NCI-H69 (cell line): ENCODE measurements around the gene LHX1.

Experiments
- DNase-seq: peaks from one replicate; lab custom pipeline; 2025; lab: John Stamatoyannopoulos, UW

The LHX1 gene

DNA sequence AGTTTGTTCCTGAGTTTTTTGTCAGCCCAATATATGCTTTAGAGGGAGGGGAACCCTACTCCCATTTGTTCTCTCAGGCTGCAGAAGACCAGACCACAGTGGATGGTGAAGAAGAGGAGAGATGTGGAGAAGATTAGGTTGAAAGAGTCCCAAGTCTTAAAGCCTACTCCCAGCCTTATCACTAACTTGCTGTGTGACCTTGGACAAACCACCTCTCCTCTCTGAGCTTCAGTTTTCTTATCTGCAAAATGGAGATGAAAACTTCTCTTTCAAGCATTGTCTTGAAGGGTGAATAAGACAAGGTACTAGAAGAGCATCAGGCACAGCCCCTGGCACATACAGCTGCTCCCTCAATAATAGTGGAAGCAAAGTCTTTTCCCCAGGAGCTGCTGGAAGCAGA, 15.1 kb upstream of the LHX1 start:
- no peak for DNase-seq

DNA sequence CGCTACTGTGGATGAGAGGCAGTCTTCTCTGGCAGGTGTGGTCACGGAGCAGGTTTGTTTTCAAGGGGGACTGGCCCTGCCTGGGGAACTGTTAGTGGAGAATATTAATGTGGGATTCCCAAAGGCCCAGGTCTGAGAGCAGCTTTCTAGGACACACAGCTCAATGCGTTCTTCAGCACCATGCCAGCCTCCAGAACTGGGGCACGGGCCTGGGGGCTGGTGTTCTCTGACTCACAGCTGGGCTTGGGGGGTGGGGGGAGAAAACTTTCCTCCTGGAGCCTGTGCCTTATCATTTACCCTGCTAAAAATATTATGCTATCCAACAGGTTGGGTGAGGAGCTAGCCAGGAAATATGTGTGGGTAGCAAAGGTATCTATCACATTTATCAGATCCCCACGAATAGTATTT, 13.5 kb upstream of the LHX1 start:
- DNase-seq: no peak

DNA sequence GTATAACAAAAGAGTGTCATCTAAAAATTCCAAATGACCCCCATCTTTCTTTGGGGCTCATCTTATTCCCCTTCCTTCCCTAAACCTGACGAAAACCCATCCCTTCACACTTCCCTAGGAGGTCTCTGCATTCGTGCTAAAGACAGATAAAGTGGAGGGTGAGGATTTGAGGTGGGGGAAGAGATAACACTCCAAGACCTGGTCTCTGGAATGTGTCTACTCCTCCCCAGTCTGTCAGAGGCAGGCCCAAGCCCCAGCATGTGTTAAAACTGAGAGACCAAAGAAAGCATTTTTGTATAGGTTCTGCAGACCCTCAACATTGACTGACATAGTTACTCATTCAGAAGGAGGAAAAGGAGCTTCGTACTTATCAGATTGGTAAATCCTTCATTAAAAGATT, 11.0 kb upstream of the LHX1 start:
- DNase-seq: no peak

DNA sequence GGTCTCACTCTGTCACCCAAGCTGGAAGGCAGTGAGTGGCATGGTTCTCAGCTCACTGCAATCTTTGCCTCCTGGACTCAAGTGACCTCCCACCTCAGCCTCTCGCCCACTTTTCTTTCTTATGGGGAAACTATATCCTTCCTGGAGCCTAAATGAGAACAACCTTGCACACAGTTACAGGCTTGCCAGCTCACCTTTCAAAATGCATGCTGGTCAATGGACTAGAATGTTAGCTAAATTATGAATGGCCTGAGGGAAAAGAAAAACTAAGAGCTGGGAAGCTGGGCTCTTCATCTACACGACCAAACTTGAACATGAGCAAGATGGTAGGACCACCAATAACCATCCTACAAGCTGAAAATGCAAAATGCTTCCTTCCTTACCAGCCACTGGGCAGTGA, 10.6 kb upstream of the LHX1 start:
- DNase-seq: no peak

DNA sequence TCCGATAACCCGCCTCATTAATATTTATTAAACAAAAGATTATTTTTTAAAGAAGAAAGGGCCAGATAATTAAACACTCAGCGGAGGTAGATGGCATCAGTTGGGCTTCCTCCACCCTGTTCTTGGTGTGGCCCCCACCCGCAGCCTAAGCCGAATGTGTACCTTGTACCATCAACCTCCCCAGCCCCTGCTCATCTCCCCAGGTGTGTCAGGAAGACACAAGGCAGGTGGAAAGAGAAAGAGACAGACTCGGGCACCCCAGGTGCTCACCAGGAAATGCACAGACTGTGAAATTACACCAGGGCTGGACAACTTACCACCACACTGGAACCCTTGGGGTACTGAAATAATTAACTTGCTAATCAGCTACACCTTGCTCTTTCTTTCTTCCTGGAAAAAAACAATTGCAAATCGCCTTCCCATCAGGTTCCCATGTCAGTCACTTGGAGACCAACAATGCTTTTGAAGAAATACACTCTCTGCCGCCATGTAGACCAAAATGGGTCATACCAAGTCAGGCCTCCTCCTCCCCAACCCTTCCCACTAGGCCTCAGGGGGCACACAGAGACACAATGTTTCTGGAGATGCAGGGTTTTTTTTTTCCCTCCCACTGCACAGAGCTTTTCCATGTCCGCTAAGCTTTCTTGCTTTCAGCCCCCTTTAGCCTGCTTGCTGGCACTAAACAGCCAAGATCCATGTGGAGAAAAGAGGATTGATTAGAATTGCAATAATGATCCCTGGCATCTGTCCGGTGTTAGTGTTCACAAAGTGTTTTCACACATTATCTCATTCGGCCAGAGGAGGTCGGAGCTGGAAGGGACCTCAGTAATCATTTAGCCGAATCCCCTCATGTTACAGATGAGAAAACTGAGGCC, 8.6 kb upstream of the LHX1 start:
- DNase-seq: peak; percentile 29

DNA sequence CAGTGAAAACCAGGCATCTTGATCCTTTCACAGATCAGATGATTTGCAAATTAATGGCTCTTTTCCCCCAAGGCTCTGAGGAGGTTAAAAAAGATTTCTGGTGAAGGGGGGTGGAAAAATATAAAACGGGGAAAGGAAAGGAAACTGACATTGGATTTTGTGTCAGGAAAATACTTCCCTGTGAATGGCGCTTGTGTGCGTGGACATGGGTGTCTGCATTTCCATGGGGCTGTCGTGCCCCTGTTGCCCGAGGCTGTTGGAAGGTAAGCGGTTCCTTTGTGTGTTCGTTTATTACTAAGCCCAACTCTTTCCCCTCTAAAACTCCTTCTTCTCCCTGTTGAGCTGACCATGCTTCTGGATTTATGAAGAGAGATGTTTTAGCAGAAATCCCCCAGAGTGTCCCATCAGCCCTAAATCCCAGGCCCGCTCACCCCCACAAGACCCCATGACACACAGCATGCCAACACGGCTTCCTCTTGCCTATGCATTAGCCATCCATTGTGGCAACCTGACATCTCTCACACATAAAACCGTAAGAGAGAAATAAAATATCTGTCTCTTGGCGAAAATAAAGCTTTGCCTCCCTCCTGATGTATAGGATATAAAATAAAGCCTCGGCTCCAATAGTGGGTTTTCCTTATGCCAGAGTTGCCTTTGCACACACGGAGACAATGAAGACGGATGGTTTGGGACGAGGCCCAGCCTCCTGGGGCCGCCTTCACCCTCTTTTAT, 7.3 kb upstream of the LHX1 start:
- DNase-seq: peak; percentile 65

DNA sequence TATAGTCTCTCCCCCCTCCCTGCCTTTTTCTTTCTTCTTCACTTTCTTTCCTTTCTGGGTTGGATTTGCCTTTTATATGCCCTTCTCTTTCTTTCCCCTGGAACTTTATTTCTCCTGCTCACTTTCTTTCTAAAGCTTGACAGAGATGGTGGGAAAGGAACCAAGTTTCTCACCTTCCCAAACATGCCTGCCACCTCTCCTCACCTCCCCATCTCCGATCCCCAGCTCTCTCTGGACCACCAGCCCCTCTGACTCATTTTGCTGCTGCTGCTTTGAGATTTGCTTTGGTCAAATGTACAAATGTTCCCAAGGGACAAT, 6.7 kb upstream of the LHX1 start:
- no peak for DNase-seq

DNA sequence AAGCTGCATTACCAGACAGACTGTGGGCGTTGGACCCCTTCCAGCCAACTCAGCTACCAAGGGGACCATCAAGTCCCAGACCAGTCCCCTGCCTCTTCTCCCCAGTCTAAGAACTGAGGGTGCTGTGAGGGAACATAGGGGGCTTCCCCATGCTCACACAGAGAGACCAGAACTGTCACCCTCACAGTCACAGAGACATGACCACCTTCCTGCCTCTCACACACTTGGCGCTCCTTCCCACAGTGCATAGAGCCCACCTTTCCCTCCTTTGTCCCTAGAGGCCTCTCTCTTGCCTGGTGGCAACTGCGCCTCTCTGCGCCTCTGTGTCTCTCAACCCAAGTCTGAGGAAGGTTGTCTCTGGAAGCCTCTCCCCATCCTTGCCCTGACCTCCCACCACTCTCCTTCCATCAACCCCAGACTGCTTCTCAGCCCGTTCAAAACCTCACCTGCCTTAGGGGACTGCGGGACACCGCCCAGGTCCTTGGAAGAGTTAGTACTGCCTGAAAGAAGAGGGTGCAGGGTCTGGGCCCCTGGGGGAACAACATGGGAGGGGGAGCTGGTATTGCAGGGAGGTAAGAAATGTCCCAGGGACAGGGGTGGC, 6.1 kb upstream of the LHX1 start:
- DNase-seq: no peak

DNA sequence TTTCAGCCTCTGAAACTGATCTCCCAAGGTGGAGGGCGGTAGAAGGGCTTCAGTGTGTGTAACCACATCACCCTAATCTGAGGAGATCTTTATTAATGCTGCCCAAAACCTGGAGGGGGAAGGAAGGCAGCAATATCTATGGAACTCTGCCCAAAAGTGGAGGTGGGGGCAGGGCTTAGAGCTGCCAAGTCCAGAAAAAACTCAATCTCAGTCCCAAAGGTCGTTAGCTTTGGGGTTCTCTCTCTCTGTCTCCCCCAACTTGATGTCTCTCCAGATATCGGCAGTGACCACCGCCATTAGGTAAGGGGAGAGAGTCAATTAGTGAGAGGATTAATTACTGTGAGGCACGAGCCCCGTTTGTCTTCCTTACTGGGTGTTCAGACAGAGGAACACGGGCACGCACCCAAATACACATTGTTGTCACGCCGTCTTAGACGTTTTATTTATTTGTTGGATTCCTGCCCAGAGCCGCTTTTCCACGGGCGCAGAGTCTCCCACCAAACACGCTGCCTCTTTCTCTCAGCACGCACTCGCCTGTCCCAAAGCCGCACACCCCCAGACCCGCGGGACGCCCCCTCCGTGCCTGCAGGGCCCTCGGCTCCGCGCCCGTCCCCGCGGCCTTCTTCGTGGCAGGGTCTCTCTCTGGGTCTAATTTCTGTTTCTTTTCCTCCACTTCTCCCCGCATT, 5.4 kb upstream of the LHX1 start:
- DNase-seq: peak; percentile 45

DNA sequence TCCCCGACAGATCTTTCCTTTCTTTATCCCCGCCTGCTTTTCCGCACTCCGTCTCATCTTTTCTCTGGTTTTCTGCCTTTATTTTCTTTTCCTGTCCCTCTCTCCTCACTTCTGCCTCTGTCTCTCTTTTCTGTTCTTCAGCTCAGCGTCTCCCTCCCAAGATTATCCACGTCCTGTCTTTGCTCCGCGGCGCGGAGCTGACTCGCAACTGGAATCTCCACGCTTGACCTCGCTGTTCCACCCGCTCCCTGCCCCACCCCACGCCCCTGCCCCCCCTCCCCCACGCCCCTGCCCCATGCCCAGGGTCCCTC, 4.9 kb upstream of the LHX1 start:
- DNase-seq: no peak

DNA sequence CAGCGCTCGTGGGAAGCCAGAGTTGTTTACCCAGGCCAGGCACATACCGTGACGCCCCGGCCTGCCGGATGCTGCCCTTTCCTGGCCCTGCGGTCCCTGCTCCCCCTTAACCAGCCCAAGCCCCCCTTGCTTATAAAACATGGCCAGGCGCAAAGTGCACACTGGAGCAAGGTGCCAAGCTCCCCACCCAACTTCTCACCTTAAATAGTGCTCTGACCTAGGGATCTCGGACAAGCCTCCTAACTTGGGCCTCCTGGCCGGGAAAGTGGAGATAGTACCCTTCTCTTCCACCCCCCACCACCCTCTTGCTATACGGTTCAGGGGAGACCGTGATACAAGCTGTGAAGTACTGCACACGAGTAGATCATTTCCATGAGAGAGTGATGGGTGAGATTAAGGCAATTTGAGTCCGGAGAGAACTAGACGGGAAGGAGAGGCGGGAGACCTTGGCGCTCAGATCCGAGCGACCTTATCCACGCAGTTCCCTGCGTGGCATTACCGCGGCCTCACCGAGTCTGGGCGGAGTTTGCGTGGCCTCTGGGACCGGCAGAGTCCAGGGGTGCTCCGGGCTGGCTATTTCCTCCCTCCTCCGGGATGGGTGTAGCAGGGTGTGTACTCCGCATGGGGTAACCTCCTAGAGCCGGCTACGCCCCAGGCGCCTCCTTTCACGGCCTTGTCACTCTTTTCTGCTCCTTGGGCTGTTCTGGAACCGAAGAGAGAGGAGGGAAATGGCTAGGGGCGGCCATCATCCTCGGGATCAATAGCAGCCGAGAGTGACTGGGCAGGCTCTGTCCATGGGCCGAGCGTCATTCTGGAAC, 4.4 kb upstream of the LHX1 start:
- DNase-seq: peak; percentile 28

DNA sequence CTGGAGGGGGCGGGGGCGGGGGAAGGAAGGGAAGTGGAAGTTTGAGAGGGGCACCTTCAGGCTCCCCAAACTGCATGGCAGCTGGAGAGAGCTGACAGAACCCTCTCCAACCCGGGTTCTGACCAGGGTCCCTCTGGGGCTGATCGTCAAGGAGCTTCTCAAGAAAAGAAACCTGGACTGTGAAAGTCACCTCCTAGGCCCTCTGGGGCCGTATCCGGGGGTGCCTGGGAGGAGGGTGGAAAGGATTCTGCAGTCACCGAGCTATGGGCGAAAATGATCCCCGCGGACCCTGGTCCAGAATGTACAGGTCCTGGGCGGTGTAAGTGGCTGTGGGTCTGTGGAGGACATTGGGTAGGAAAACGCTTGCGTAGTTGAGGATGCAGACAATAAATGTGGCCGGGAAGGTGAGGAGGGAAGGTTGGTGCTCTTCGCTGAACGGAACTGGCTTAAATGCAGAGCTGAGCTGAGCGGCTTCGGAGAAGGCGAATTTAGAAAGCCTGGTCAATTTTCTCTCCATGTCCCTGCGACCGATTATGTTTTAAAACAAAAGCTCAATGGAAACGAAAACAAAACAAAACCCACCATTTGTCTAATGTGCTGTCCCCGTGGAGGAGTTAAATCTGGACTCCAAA, 3.6 kb upstream of the LHX1 start:
- DNase-seq: peak; percentile 54

DNA sequence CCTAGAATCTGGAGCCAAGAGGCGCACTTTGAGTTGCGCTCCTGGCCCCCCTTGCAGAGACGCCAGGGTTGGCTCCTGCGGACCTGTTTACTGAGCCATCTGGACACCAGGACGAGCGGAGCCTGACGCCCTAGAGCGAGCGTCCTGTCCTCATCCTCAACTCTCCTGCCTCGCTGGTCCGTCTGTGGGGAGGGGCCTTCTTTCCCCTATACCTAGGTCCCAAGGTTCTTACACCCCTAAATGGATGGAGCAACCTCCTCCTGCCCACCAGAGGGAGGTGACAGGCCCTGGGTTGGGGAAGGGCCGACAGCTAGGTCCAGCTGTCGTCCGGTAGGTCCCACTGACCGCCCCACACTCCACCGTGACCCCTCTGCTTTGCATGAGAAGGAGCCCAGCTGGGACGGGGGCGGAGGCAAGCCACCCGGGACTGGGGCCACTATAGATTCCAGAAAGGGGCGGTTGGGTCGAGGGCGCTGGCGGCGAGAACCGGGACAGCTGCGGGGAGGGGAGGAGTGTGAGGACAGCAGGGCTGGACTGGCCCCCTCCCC, 3.1 kb upstream of the LHX1 start:
- peak; percentile 68 for DNase-seq

DNA sequence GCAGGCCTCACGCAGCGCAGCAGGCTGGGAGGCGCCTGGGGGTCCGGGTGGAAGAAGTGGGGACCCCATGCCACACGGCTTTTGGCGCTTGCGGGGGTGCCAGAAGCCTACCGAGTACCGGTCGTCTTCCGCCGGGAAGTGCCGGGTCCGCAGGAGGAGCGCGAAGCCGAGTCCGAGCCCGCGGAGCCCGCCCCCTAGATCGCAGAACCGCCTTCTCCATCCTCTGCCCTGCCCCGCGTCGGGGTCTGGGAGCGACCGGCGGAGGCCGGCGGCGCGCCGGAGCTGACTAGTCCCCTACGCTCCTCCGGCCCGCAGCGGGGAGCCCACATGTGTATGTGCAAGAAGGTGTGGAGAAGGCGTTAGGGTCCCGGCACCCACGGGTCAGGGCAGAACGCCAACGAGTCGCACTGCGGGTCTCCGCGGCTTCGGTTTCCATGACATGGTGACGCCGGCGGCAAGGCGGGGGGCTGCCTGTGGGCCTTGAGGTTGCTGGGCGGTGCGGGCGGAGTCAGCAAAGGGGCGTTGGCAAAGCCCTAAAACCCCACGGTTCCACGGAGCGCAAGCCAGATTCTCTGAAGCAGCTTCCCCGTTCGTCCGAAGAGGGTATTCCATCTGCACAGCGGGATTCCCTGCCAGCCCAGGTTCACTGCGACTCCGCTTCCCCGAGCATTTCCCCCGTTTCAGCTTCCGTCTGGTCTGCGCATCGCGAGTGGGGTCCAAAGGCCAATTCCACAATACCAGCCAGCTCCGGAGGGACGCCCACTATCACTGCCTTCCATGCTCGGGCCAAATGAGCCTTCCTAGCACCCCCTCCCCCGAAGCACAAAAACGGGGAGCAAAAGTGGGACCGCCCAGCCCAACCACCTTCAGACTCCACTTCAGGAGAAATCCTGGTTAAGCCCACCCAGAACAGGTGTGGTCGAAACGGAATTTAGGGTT, 2.3 kb upstream of the LHX1 start:
- DNase-seq: peak; percentile 73

DNA sequence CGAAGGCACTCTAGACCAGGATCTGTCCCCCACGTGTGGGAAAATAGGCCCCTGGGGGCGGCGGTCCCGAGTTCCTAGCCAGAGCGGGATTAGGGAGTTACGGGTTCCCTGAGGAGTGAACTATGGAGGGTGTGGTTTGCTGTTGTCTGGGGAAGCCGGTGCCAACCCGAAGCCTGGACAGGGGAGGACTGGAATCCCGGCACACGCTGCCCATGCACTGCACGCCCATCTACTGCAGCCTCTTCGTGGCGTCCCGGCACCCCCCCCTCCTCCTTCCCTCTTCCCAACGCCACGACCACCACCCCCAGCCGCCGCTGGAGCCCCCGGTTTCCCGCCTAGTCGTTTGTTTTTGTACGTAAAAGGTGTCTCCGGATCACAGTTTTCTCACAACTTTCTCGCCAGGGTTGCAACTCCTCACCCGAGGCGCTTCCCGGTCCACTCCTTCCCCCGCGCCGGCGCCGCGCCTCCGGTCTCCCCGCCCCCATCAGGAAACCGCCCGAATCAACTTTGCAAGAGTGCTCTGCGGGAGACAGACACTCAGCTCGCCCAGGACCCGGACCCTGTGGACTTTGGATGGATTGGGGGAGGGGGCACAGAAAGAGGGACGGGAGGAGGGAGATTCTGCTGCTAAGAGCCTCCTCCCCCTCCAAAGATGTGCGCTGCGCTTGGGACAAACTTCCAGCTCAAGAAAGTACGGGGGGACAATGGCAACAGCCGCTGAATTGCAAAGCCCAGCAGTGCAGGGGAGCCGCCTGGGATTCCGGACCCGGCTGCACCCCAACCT, 1.4 kb upstream of the LHX1 start:
- peak; percentile 50 for DNase-seq

DNA sequence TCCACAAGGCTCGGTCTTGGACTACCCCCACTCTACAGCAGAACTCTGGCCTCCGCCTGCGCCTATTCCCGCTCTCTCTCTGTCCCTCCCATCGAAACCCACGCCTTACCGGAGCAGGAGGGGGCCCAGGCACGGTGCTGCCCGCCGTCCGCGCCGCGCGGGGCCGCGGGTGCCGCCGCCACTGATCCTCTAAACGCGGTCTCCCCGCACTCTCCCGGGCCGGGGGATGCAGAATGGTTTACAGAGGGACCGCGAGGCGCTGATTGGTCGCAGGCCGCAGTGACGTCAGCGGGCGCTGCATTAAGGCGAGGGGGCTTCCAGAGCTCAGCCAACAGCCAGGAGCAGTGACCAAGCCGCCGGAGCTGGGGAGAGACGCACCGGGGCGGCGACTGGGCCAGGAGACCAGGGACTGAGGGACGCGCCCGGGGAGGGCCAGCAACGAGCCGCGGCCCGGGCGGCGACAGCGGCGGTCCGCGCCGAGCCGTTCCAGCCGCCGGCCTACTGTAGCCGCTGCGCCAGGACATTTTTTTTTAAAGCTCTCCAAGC, 747 bp upstream of the LHX1 start:
- peak; percentile 67 for DNase-seq

DNA sequence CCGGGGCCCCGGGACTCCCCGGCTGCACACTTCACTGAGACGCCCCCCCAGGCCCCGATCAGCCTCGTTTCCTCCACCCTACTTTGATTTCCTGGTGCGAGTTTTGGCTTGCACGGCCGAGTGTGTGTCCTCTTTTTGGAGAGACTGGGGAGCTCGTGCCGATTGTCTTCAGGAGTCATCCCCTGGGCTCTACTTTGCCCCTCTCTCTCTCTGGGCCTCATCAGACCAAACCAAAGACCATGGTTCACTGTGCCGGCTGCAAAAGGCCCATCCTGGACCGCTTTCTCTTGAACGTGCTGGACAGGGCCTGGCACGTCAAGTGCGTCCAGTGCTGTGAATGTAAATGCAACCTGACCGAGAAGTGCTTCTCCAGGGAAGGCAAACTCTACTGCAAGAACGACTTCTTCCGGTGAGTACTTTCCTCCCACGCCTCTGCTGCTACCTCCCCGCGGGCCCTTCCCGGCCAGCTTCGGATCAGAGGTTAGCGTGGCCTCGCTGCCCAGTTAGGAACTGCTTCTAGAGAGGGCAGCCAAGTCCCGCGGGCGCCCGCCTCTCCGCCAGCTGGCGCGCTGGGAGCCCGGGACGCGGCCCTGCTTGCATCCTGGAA, 787 bp downstream of the LHX1 start:
- no peak for DNase-seq

DNA sequence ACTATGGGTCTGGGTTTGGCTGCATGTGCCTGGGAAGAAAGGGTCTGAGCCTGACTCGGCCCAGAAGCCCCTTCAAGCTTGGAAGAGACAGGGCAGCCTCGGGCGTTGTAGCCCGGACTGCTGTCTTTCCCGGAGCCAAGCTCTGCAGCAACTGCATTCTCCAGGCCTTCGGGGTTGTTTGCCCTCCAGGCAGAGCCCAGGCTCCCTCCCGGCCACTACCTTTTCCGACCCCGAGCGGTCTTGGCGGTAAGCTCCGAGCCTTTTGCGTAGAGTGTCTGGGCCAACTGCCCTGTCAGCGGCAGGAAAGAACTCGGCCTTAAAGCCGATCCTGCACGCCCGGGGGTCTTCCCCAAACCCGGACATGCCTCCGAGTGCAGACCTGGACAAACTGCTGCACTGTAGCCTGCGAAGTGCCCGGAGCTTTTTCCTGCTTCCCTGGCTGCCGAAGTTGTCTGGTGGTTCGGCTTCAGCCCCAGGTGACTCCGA, 1.3 kb downstream of the LHX1 start:
- DNase-seq: peak; percentile 78
